ENCODE results near the gene BCL2L12. TPM values are rescaled to one million over a fixed set of nuclear protein-coding genes. Genes with fewer than 3 reads are reported as not detected.
A peak's percentile ranks its signal among the peaks of the same experiment; 100 is the strongest.

The BCL2L12 gene
- total and polyA plus RNA-seq, 9 donors, result 6.7 to 21.0 (median 15.6) TPM

GRCh38 chr19:49645995-49646394 lies 19.7 kb upstream of the BCL2L12 start:
- no peak overlapping the region for H3K27ac ChIP-seq
- TF ChIP-seq CTCF (IDR thresholded peaks at IDR 0.05), result no peak
- no peak for TF ChIP-seq EP300 (IDR thresholded peaks at IDR 0.05)
- no peak for TF ChIP-seq POLR2A (IDR thresholded peaks at IDR 0.05)
- H3K4me3 ChIP-seq, result no peak overlapping the region
- peaks cover 5% of the 10 kb centered on the region for H3K4me1 ChIP-seq (ENCODE audit: insufficient read depth)
- no peaks in the 10 kb centered on the region for H3K9me3 ChIP-seq
- H3K27me3 ChIP-seq, result no peaks in the 10 kb centered on the region
- no peak for DNase-seq
- no peaks in the 10 kb centered on the region for H3K36me3 ChIP-seq
- intact Hi-C loops (cut with DNase I), result no loop called here
- 86 to 88% (median 87%) methylated on average over 13 of the region's 13 CpGs for WGBS, 3 donors

- DNase-seq, result no peak
- H3K4me3 ChIP-seq, result no peak overlapping the region
- no peaks in the 10 kb centered on the region for H3K36me3 ChIP-seq
- 85 to 90% (median 89%) methylated on average over 16 to 17 of the region's 17 CpGs for WGBS, 3 donors
- no peaks in the 10 kb centered on the region for H3K9me3 ChIP-seq
- H3K4me1 ChIP-seq (ENCODE audit: insufficient read depth), result peaks cover 5% of the 10 kb centered on the region
- H3K27me3 ChIP-seq, result no peaks in the 10 kb centered on the region
- no peak for TF ChIP-seq CTCF (IDR thresholded peaks at IDR 0.05)
- no peak for TF ChIP-seq EP300 (IDR thresholded peaks at IDR 0.05)
- TF ChIP-seq POLR2A (IDR thresholded peaks at IDR 0.05), result no peak
- intact Hi-C loops (cut with DNase I), result no loop called here
- no peak overlapping the region for H3K27ac ChIP-seq
Observed at GRCh38 chr19:49646586-49646985, 19.1 kb upstream of the BCL2L12 start.

GRCh38 chr19:49651029-49651819 lies 14.5 kb upstream of the BCL2L12 start:
- H3K27me3 ChIP-seq, result no peaks in the 10 kb centered on the region
- H3K27ac ChIP-seq, result no peak overlapping the region
- no peaks in the 10 kb centered on the region for H3K36me3 ChIP-seq
- H3K4me1 ChIP-seq (ENCODE audit: insufficient read depth), result no peaks in the 10 kb centered on the region
- 92 to 94% (median 94%) methylated on average over 71 to 72 of the region's 72 CpGs for WGBS, 3 donors
- no peak overlapping the region for H3K4me3 ChIP-seq
- DNase-seq, result peak in 1 of 5 donors; percentile 39
- TF ChIP-seq POLR2A (IDR thresholded peaks at IDR 0.05) (no peak), CTCF (IDR thresholded peaks at IDR 0.05) (no peak), EP300 (IDR thresholded peaks at IDR 0.05) (no peak)
- intact Hi-C loops (cut with DNase I), result no loop called here
- no peaks in the 10 kb centered on the region for H3K9me3 ChIP-seq

GRCh38 chr19:49651820-49652550 lies 13.7 kb upstream of the BCL2L12 start:
- no peak for TF ChIP-seq EP300 (IDR thresholded peaks at IDR 0.05)
- TF ChIP-seq CTCF (IDR thresholded peaks at IDR 0.05), result no peak
- no peak for TF ChIP-seq POLR2A (IDR thresholded peaks at IDR 0.05)
- Histone ChIP-seq H3K9me3 (no peaks in the 10 kb centered on the region), H3K36me3 (no peaks in the 10 kb centered on the region), H3K4me1 (ENCODE audit: insufficient read depth) (no peaks in the 10 kb centered on the region), H3K27me3 (no peaks in the 10 kb centered on the region), H3K27ac (no peak overlapping the region), H3K4me3 (no peak overlapping the region)
- 93 to 95% (median 93%) methylated on average over 110 of the region's 110 CpGs for WGBS, 3 donors
- intact Hi-C loops (cut with DNase I), result no loop called here
- peak in 1 of 5 donors; percentile 33 for DNase-seq

Data from ovary (tissue), 9 donors.